AG09309 (cell line): ENCODE measurements around the gene EDDM3A.
"Not testable (repeated sequence)": the region's sequence is repeated elsewhere in the genome, so short reads cannot be mapped to it uniquely, and the experiment has no call there.

Source experiments
- DNase-seq: peaks from one replicate; pipeline ENCODE4 v3.0.0-alpha.2; 2010; ENCODE audit warnings: low read depth
- H3K4me3 ChIP-seq: 2 replicates; pipeline ENCODE4 v1.5.1; 2011; ENCODE audit warnings: mild to moderate bottlenecking, low read depth, low read length, moderate library complexity; ENCODE audit not compliant: control insufficient read depth
- TF ChIP-seq, protein P1 (sequence below): IDR thresholded peaks from 2 replicates; pipeline ENCODE4 v1.5.1; 2011; ENCODE audit warnings: mild to moderate bottlenecking, low read depth, low read length, inconsistent platforms; ENCODE audit not compliant: insufficient read depth, control insufficient read depth; ENCODE audit errors: missing control alignments

Gene EDDM3A

DNA sequence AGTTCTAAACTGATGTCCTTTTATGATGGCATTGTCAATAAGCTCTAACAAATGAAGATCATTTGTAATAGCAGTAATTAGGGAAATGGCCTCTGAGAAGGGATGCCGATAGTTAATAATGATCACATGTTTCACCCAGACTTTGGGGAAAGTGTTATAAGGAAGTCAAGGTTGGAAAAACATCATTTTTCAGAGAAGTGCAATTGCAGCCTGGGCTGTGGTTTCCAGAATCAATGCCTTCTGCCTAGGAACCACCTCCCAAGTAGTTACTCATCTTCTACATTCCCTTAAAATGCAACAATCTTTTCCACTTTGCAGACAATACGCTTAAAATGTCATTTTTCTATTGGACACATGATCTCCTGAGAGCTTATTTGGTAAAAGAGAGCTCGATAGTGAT, 879 bp downstream of the EDDM3A start:
- TF ChIP-seq, protein P1, sequence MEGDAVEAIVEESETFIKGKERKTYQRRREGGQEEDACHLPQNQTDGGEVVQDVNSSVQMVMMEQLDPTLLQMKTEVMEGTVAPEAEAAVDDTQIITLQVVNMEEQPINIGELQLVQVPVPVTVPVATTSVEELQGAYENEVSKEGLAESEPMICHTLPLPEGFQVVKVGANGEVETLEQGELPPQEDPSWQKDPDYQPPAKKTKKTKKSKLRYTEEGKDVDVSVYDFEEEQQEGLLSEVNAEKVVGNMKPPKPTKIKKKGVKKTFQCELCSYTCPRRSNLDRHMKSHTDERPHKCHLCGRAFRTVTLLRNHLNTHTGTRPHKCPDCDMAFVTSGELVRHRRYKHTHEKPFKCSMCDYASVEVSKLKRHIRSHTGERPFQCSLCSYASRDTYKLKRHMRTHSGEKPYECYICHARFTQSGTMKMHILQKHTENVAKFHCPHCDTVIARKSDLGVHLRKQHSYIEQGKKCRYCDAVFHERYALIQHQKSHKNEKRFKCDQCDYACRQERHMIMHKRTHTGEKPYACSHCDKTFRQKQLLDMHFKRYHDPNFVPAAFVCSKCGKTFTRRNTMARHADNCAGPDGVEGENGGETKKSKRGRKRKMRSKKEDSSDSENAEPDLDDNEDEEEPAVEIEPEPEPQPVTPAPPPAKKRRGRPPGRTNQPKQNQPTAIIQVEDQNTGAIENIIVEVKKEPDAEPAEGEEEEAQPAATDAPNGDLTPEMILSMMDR: no peak
- H3K4me3 ChIP-seq: no peak overlapping the region
- no peak for DNase-seq

DNA sequence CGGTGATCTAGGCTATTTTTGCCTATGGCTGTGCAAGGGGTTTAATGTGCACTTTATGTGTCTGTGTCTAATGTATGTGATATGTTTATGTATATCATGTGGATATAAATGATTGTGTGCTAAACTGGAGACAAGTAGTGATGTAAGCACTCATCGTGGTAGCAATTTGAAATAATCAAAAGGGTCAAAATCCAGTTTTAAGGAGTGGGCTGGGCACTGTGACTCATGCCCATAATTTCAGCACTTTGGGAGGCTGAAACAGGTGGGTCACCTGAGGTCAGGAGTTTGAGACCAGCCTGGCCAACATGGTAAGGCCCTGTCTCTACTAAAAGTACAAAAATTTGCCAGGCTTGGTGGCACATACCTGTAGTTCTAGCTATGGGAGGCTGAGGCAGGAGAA, 2.8 kb downstream of the EDDM3A start:
- H3K4me3 ChIP-seq: no peak overlapping the region
- TF ChIP-seq, protein P1: no peak
- DNase-seq: no peak

- TF ChIP-seq, protein P1: no peak
- no peak for DNase-seq
- H3K4me3 ChIP-seq: no peak overlapping the region
Observed at GRCh38 chr14:20750194-20750593, 4.5 kb downstream of the EDDM3A start.

GRCh38 chr14:20751963-20752562, 6.4 kb downstream of the EDDM3A start:
- DNase-seq: no peak
- H3K4me3 ChIP-seq: no peak overlapping the region
- TF ChIP-seq, protein P1: no peak

GRCh38 chr14:20754308-20754707, 8.6 kb downstream of the EDDM3A start:
- no peak overlapping the region for H3K4me3 ChIP-seq
- DNase-seq: no peak
- TF ChIP-seq, protein P1: no peak

DNA sequence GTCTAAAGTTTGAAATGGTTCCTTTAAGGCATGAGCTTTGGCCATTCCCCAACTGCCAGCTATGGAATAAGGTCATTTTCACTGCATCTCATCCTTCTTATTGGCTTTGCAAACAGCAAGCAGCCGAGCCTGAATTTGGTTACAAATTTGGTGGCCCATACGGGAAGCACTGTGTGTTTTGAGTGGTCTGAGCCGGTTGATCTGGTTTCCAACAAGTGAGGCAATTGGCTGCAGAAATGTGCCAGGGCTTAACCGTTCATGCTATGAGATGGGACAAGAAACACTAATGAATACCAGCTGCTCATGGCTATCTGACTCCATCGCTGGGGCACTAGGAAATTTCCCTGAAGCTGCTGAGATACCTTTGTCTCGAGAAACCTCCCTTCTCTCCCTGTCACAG, 9.3 kb downstream of the EDDM3A start:
- DNase-seq: no peak
- H3K4me3 ChIP-seq: no peak overlapping the region
- TF ChIP-seq, protein P1: no peak

- H3K4me3 ChIP-seq: no peak overlapping the region
- TF ChIP-seq, protein P1: no peak
- DNase-seq: no peak
Observed at GRCh38 chr14:20757965-20758364, 12.3 kb downstream of the EDDM3A start.

DNA sequence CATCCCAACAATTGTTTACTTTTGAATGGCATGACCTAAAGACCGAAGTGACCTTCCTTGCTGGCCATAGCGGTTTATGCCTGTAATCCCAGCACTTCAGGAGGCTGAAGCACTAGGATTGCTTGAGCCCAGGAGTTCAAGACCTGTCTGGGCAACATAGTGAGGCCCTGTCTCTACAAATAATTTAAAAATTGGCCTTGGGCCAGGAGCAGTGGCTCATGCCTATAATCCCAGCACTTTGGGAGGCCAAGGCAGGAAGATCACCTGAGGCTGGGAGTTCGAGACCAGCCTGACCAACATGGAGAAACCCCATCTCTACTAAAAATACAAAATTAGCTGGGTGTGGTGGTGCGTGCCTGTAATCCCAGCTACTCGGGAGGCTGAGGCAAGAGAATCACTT, 13.8 kb downstream of the EDDM3A start:
- H3K4me3 ChIP-seq, DNase-seq: not testable (repeated sequence)
